Mesenchymal stem cell (in vitro differentiated cells and primary cell): ENCODE measurements around the gene TUBA8.
"Not testable (repeated sequence)": the region's sequence is repeated elsewhere in the genome, so short reads cannot be mapped to it uniquely, and the experiment has no call there.

ENCODE experiments used
- DNase-seq: peaks from one replicate; pipeline ENCODE4 v3.0.0-alpha.2; 2013
- H2AFZ ChIP-seq: one replicate; pipeline ENCODE4 v1.6.1; 2013; ENCODE audit warnings: low read depth, mild to moderate bottlenecking, control low read depth, inconsistent platforms, low read length, moderate library complexity
- H2AK5ac ChIP-seq: 2 replicates; pipeline ENCODE4 v1.6.1; 2013; ENCODE audit warnings: low read length, moderate library complexity, mild to moderate bottlenecking, inconsistent platforms; ENCODE audit not compliant: severe bottlenecking
- H2BK120ac ChIP-seq: one replicate; pipeline ENCODE4 v1.6.1; 2013; ENCODE audit warnings: low read depth, mild to moderate bottlenecking, inconsistent platforms, low read length, moderate library complexity
- H2BK12ac ChIP-seq, 2 experiments: one replicate each; pipeline ENCODE4 v1.6.1; 2013; ENCODE audit warnings: inconsistent platforms in 2 of 2, low read length in 2 of 2, mild to moderate bottlenecking in 2 of 2, moderate library complexity in 2 of 2, control low read depth in 1 of 2
- H2BK15ac ChIP-seq: one replicate; pipeline ENCODE4 v1.6.1; 2013; ENCODE audit warnings: mild to moderate bottlenecking, low read depth, inconsistent platforms; ENCODE audit not compliant: poor library complexity, severe bottlenecking
- H2BK5ac ChIP-seq: 2 replicates; pipeline ENCODE4 v1.6.1; 2013; ENCODE audit warnings: low read depth, mild to moderate bottlenecking, low read length, control low read depth, inconsistent platforms; ENCODE audit not compliant: poor library complexity, severe bottlenecking
- H3K14ac ChIP-seq, 2 experiments: one replicate each; pipeline ENCODE4 v1.6.1; 2013; ENCODE audit warnings: inconsistent platforms in 2 of 2, low read length in 2 of 2, control low read depth in 1 of 2, mild to moderate bottlenecking in 1 of 2, moderate library complexity in 1 of 2
- H3K18ac ChIP-seq, 2 experiments: one replicate each; pipeline ENCODE4 v1.6.1; 2013; ENCODE audit warnings: inconsistent platforms in 2 of 2, low read length in 2 of 2, control low read depth in 1 of 2, low read depth in 1 of 2, mild to moderate bottlenecking in 1 of 2
- H3K23ac ChIP-seq, 2 experiments: one replicate each; pipeline ENCODE4 v1.6.1; 2013; ENCODE audit warnings: inconsistent platforms in 2 of 2, low read length in 2 of 2, mild to moderate bottlenecking in 2 of 2, moderate library complexity in 2 of 2, control low read depth in 1 of 2
- H3K27ac ChIP-seq: 2 replicates; pipeline ENCODE4 v1.5.1; 2013; ENCODE audit warnings: mild to moderate bottlenecking, moderate library complexity, low read length, control low read depth, inconsistent platforms; ENCODE audit not compliant: poor library complexity, severe bottlenecking
- H3K27me3 ChIP-seq, 2 experiments: 2 replicates each; pipeline versions ENCODE4 v1.6.1 to v1.7.0; 2013; ENCODE audit warnings: low read length in 2 of 2, mild to moderate bottlenecking in 2 of 2, moderate library complexity in 2 of 2, control low read depth in 1 of 2, inconsistent platforms in 1 of 2; ENCODE audit not compliant: control insufficient read depth in 1 of 2, insufficient read depth in 1 of 2
- H3K36me3 ChIP-seq, 2 experiments: 2 replicates each; pipeline versions ENCODE4 v1.6.1 to v1.7.0; 2013; ENCODE audit warnings: low read length in 2 of 2, control low read depth in 1 of 2, inconsistent platforms in 1 of 2, low read depth in 1 of 2, mild to moderate bottlenecking in 1 of 2; ENCODE audit not compliant: insufficient read depth in 2 of 2, control insufficient read depth in 1 of 2
- H3K4ac ChIP-seq, 2 experiments: one replicate each; pipeline ENCODE4 v1.6.1; 2013; ENCODE audit warnings: inconsistent platforms in 2 of 2, low read length in 2 of 2, mild to moderate bottlenecking in 2 of 2, moderate library complexity in 2 of 2, control low read depth in 1 of 2, low read depth in 1 of 2
- H3K4me1 ChIP-seq: 2 replicates; pipeline ENCODE4 v1.6.1; 2013; ENCODE audit warnings: low read depth, low read length, control low read depth; ENCODE audit not compliant: control insufficient read depth, insufficient read depth
- H3K4me2 ChIP-seq: 2 replicates; pipeline ENCODE4 v1.6.1; 2013; ENCODE audit warnings: low read length, mild to moderate bottlenecking, inconsistent platforms; ENCODE audit not compliant: poor library complexity, severe bottlenecking
- H3K4me3 ChIP-seq, 2 experiments: 2 replicates each; pipeline versions ENCODE4 v1.5.1 to v1.7.0; 2013; ENCODE audit warnings: low read length in 2 of 2, mild to moderate bottlenecking in 2 of 2, control low read depth in 1 of 2, low read depth in 1 of 2; ENCODE audit not compliant: insufficient read depth in 1 of 2
- H3K79me1 ChIP-seq: replicated peaks from 2 replicates; pipeline ENCODE4 v1.6.1; 2013; ENCODE audit warnings: mild to moderate bottlenecking, control low read depth, low read length, inconsistent platforms; ENCODE audit not compliant: poor library complexity, severe bottlenecking
- H3K9ac ChIP-seq: 2 replicates; pipeline ENCODE4 v1.7.0; 2013; ENCODE audit warnings: mild to moderate bottlenecking, low read length, moderate library complexity
- H3K9me3 ChIP-seq: 2 replicates; pipeline ENCODE4 v1.7.0; 2013; ENCODE audit warnings: mild to moderate bottlenecking, low read length; ENCODE audit not compliant: control insufficient read depth
- H4K8ac ChIP-seq: one replicate; pipeline ENCODE4 v1.6.1; 2013; ENCODE audit warnings: inconsistent platforms, mild to moderate bottlenecking, low read length, moderate library complexity
- H4K91ac ChIP-seq: one replicate; pipeline ENCODE4 v1.6.1; 2013; ENCODE audit warnings: mild to moderate bottlenecking, low read length, inconsistent platforms
- WGBS: methylation state at CpG from one replicate; pipeline ENCODE4 v1.1.7; 2013; ENCODE audit warnings: mixed read lengths; 5-methylcytosine and 5-hydroxymethylcytosine counted together

The TUBA8 gene

GRCh38 chr22:18073927-18074326 is 36.7 kb upstream of the TUBA8 start:
- DNase-seq, H2BK120ac ChIP-seq, H3K4me1 ChIP-seq, H2AFZ ChIP-seq, H2AK5ac ChIP-seq, H2BK12ac ChIP-seq, H3K36me3 ChIP-seq, H4K8ac ChIP-seq, H3K4me2 ChIP-seq, H3K27me3 ChIP-seq, H3K27ac ChIP-seq, H3K79me1 ChIP-seq, H2BK15ac ChIP-seq, H3K14ac ChIP-seq, H3K4me3 ChIP-seq, H3K18ac ChIP-seq, H3K23ac ChIP-seq, H3K4ac ChIP-seq, H4K91ac ChIP-seq, H2BK5ac ChIP-seq, H3K9me3 ChIP-seq, H3K9ac ChIP-seq: not testable (repeated sequence)
- WGBS, result 68% methylated on average over 4 of the region's 4 CpGs

DNA sequence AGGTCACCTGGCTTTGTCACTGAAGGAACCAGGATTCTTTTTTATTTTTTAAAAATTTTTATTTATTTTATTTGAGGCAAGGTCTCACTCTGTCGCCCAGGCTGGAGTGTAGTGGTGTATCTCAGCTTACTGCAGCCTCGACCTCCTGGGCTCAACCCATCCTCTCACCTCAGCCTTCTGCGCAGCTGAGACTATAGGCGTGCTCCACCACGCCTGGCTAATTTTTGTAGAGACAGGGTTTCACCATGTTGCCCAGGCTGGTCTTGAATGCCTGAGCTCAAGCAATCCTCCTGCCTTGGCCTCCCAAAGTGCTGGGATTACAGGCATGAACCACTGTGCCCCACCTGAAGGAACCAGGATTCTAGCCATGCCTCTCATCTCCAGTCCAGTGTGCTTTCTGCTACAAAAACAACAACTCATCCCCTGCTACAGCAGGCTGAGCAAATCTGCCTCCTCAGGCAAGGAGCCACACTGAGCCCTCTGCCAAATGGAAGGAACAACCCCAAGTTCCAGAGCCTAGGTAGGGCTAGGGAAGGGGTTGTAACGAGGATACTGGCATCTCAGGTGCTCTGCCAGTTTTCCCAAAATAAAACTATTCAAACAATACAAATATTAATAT is 35.4 kb upstream of the TUBA8 start:
- H3K27me3 ChIP-seq, result peaks cover 0 to 4% of the 10 kb centered on the region in 2 experiments
- H3K14ac ChIP-seq, result no peak overlapping the region
- H2BK12ac ChIP-seq, result no peak overlapping the region
- no peaks in the 10 kb centered on the region for H3K9me3 ChIP-seq
- no peak overlapping the region for H3K4me3 ChIP-seq
- DNase-seq, result no peak
- H2BK120ac ChIP-seq, result no peak overlapping the region
- H3K27ac ChIP-seq, result no peak overlapping the region
- peaks cover 8% of the 10 kb centered on the region for H3K4me1 ChIP-seq
- H2BK5ac ChIP-seq, result no peak overlapping the region
- no peak overlapping the region for H3K4me2 ChIP-seq
- H3K79me1 ChIP-seq, result peaks cover 10% of the 10 kb centered on the region
- no peak overlapping the region for H2BK15ac ChIP-seq
- peak overlapping the region; percentile 48 for H3K9ac ChIP-seq
- no peak overlapping the region for H4K8ac ChIP-seq
- H3K18ac ChIP-seq, result no peak overlapping the region
- WGBS, result 91% methylated on average over 5 of the region's 6 CpGs
- H3K4ac ChIP-seq, result no peak overlapping the region
- peaks cover 3 to 10% of the 10 kb centered on the region in 2 experiments for H3K36me3 ChIP-seq
- H2AFZ ChIP-seq, result no peak overlapping the region
- H3K23ac ChIP-seq, result no peak overlapping the region
- H4K91ac ChIP-seq, result no peak overlapping the region
- H2AK5ac ChIP-seq, result peak overlapping the region; percentile 0

- Histone ChIP-seq H3K9ac (peak overlapping the region; percentile 99), H4K91ac (no peak overlapping the region), H3K18ac (no peak overlapping the region), H2BK12ac (no peak overlapping the region), H2AK5ac (no peak overlapping the region), H2BK120ac (no peak overlapping the region), H4K8ac (no peak overlapping the region), H3K4ac (no peak overlapping the region), H3K4me3 (peak overlapping the region in 1 of 2 experiments; percentile 92), H3K36me3 (peaks cover 3 to 16% of the 10 kb centered on the region in 2 experiments), H3K79me1 (peaks cover 10% of the 10 kb centered on the region), H3K27ac (peak overlapping the region; percentile 10), H3K27me3 (peaks cover 0 to 4% of the 10 kb centered on the region in 2 experiments), H3K23ac (no peak overlapping the region), H3K4me2 (no peak overlapping the region), H3K9me3 (no peaks in the 10 kb centered on the region), H3K14ac (no peak overlapping the region), H2BK5ac (no peak overlapping the region), H2AFZ (no peak overlapping the region), H3K4me1 (peaks cover 8% of the 10 kb centered on the region), H2BK15ac (no peak overlapping the region)
- WGBS, result 33% methylated on average over 11 of the region's 13 CpGs
- peak; percentile 89 for DNase-seq
Observed at GRCh38 chr22:18075720-18076497, 34.7 kb upstream of the TUBA8 start.

GRCh38 chr22:18077087-18077638 is 33.4 kb upstream of the TUBA8 start:
- peak overlapping the region; percentile 21 for H3K27ac ChIP-seq
- no peaks in the 10 kb centered on the region for H3K9me3 ChIP-seq
- H3K23ac ChIP-seq, result no peak overlapping the region
- peaks cover 8 to 28% of the 10 kb centered on the region in 2 experiments for H3K36me3 ChIP-seq
- no peak overlapping the region for H2BK15ac ChIP-seq
- peak overlapping the region in 1 of 2 experiments; percentile 44 for H3K14ac ChIP-seq
- H4K8ac ChIP-seq, result peak overlapping the region; percentile 33
- H2AK5ac ChIP-seq, result no peak overlapping the region
- H3K79me1 ChIP-seq, result peaks cover 13% of the 10 kb centered on the region
- peak overlapping the region; percentile 58 to 92 for H3K4me3 ChIP-seq
- peak overlapping the region in 1 of 2 experiments; percentile 84 for H3K4ac ChIP-seq
- H4K91ac ChIP-seq, result no peak overlapping the region
- H2AFZ ChIP-seq, result peak overlapping the region; percentile 84
- DNase-seq, result no peak
- 30% methylated on average over 10 of the region's 10 CpGs for WGBS
- peak overlapping the region; percentile 99 for H3K9ac ChIP-seq
- H3K4me1 ChIP-seq, result peaks cover 10% of the 10 kb centered on the region
- H2BK12ac ChIP-seq, result no peak overlapping the region
- peak overlapping the region; percentile 58 for H3K4me2 ChIP-seq
- H2BK5ac ChIP-seq, result no peak overlapping the region
- peaks cover 0 to 3% of the 10 kb centered on the region in 2 experiments for H3K27me3 ChIP-seq
- no peak overlapping the region for H2BK120ac ChIP-seq
- H3K18ac ChIP-seq, result peak overlapping the region; percentile 45 to 96
